Ishikawa (cell line): ENCODE data around the gene KPTN.

Experiments
- CEBPB ChIP-seq: IDR thresholded peaks from 2 replicates; pipeline ENCODE4 v1.6.1; 2012
- CREB1 ChIP-seq: IDR thresholded peaks from 2 replicates; pipeline ENCODE4 v1.6.1; 2012; ENCODE audit warnings: low read depth
- EP300 ChIP-seq: IDR thresholded peaks from 2 replicates; pipeline ENCODE4 v1.6.1; 2012; ENCODE audit warnings: borderline replicate concordance
- NFIC ChIP-seq: IDR thresholded peaks from 2 replicates; pipeline ENCODE4 v1.6.1; 2012
- RAD21 ChIP-seq: IDR thresholded peaks from 2 replicates; pipeline ENCODE4 v1.6.1; 2012; ENCODE audit warnings: low read depth
- TAF1 ChIP-seq: IDR thresholded peaks from 2 replicates; pipeline ENCODE4 v1.6.1; 2012; ENCODE audit warnings: low read depth, mild to moderate bottlenecking
- TEAD4 ChIP-seq: IDR thresholded peaks from 2 replicates; pipeline ENCODE4 v1.6.1; 2012
- YY1 ChIP-seq: IDR thresholded peaks from 2 replicates; pipeline ENCODE4 v1.6.1; 2012; ENCODE audit warnings: low read depth
- TF ChIP-seq, protein P1 (sequence below): IDR thresholded peaks from 2 replicates; pipeline ENCODE4 v1.6.1; 2012
- TF ChIP-seq, protein P2 (sequence below): IDR thresholded peaks from 2 replicates; pipeline ENCODE4 v1.6.1; 2012

DNA sequence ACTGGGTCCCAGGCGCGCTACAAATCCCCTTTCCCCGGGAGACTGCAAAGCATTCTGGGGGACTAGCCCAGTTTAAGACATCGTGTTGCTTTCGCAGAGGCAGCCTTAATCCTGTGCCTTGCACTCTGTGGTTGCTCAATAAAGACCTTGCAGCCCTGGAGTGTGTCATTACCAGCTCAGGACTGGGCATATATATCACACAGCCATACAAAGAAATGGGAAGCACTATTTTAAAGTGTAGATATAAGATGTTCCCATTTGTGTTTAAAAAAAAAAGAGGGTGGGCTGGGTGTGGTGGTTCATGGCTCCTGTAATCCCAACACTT, 19.8 kb upstream of the KPTN start:
- TF ChIP-seq CREB1 (no peak), RAD21 (no peak), EP300 (no peak), TAF1 (no peak), CEBPB (no peak), NFIC (no peak), YY1 (no peak), TEAD4 (no peak)
- TF ChIP-seq, protein P1, sequence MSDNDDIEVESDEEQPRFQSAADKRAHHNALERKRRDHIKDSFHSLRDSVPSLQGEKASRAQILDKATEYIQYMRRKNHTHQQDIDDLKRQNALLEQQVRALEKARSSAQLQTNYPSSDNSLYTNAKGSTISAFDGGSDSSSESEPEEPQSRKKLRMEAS: no peak
- TF ChIP-seq, protein P2, sequence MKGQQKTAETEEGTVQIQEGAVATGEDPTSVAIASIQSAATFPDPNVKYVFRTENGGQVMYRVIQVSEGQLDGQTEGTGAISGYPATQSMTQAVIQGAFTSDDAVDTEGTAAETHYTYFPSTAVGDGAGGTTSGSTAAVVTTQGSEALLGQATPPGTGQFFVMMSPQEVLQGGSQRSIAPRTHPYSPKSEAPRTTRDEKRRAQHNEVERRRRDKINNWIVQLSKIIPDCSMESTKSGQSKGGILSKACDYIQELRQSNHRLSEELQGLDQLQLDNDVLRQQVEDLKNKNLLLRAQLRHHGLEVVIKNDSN: no peak
